AML-193 (cell line): ENCODE data around the gene TTLL5.
A peak's percentile ranks its signal among the peaks of the same experiment; 100 is the strongest.

Experiments
- DNase-seq, 2 experiments: peaks; one replicate each; lab custom pipeline; 2025; lab: John Stamatoyannopoulos, UW

TTLL5 gene

DNA sequence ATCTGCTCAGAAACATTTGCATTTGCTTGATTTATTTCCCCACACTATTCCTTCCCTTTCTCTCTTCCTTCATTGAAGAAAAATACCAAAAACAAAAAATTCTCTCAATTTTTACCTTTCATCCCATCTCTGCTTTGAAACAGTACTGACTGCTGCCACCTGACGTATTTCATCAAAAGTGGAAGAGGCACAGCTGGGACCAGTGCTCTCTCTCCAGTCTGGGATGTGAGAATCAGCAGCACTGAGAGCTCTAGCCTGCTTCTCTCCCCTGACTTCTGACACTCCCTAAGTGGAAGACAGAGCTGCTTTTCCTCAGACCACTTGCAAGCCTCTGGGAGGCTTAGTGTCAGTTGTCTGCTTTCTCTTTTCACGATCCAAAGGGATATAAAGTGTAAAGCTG is 36.9 kb downstream of the TTLL5 start:
- DNase-seq: no peak

DNA sequence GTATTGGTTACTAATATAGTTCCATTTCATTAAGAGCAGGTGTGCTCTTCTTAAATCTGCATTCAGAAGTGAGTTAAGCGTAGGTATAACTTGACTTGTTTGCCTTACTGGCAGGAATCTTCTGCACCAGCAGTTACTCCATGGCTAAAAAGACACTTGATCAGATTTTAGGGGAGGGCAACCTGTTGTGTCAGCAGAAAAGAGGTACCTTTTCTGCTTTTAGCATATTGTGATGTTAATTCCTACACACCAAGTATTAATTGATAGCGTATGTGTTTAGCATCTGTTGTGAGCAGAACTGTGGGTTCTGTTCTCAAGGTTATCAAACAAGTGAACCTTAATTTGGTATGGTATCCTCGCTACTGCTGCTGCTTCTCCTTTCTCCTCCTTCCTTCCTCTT is 38.3 kb downstream of the TTLL5 start:
- DNase-seq: no peak

GRCh38 chr14:75700295-75700694 is 39.2 kb downstream of the TTLL5 start:
- DNase-seq: no peak

DNA sequence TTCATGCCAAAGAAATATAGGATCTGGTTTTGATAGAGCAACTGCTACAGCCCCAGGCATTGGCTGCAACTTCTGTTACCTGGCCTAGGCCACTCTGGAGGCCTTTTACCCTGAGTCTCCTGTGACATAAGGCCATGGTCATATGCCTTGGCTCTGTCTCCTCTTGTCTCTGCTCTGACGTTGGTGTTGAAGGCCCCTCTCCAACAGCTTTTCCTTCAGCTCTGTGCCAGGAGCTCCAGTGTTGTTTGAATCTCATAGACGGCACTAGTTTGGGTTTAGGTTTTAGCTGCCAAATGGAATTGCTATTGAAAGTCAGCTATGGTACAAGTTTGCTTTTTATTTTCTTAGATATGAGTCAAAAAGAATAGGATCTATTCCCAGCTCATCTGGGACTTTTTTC is 41.1 kb downstream of the TTLL5 start:
- no peak for DNase-seq

DNA sequence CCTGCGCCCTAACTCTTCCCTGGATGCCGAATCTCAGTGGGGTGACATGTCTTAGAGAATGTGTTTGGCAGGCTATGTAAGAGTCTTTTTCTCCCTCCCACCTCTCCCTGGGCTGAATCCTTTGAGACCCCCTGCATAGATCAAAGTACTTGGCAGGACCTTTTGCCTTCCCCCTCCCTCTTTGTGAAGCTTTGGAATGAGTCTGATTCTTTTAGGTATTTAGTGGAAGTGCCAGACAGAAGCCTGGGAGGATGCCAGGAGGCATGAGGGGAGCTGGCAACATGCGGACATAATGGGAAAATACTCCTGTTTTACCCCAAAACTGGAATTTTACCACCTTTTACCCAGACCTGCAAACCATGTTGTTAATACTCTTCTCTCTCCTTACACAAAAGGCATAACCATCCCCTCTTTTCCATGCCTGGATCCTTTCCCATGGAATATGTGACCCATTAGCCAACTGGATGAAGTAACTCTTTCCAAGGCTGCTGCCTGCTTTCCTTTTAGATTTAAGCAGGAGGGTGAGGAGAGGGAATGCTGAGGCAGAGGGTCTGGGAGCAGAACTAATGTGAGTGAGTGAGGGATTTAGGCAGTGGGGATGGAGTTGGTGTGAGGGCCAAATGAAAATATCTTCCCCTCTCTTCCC is 41.7 kb downstream of the TTLL5 start:
- DNase-seq: no peak

DNA sequence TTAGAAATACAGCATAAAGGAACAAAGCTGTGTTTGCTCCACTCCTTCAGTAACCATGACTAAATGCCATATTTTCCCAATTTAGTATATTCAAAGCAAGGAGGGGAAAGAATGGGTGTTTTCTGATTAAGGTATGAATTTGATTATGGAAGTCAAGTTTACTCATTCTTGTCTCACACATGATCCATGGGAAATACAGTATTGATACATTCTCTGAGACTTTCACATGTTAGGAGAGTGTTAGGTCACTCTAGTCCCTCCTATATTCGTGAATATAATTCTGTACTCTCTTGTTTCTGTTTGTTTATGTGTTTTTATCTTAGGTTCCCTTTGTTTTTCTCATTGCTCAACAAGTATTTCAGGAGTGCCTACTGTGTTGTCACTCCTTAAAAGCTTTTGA is 42.4 kb downstream of the TTLL5 start:
- DNase-seq: no peak

GRCh38 chr14:75705014-75705413 is 44.0 kb downstream of the TTLL5 start:
- no peak for DNase-seq

- peak; percentile 62 to 73 for DNase-seq
Observed at GRCh38 chr14:75709207-75709812, 48.3 kb downstream of the TTLL5 start.

GRCh38 chr14:75711105-75711795 is 50.2 kb downstream of the TTLL5 start:
- peak; percentile 25 to 55 for DNase-seq

DNA sequence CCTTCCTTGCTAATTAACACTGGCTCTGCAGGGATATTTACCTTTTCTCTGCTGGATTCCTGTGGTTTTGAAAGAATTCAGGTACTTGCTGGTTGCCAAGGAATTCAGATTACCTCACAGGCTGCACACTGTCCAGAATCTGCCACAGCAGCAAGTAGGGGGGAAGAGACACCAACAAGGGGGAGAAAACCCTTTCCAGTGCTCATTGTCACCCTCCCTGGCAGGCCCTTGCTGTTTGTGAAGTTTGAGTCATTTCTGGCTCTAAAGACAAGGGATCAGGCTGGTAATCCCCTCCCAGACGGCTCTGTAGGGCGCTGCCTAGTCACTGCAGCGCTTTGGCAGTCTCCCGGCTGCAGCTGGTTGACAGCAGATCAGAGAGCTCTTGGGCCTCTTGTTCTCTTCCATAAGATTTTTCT is 50.8 kb downstream of the TTLL5 start:
- no peak for DNase-seq

- no peak for DNase-seq
Observed at GRCh38 chr14:75714991-75715390, 53.9 kb downstream of the TTLL5 start.

DNA sequence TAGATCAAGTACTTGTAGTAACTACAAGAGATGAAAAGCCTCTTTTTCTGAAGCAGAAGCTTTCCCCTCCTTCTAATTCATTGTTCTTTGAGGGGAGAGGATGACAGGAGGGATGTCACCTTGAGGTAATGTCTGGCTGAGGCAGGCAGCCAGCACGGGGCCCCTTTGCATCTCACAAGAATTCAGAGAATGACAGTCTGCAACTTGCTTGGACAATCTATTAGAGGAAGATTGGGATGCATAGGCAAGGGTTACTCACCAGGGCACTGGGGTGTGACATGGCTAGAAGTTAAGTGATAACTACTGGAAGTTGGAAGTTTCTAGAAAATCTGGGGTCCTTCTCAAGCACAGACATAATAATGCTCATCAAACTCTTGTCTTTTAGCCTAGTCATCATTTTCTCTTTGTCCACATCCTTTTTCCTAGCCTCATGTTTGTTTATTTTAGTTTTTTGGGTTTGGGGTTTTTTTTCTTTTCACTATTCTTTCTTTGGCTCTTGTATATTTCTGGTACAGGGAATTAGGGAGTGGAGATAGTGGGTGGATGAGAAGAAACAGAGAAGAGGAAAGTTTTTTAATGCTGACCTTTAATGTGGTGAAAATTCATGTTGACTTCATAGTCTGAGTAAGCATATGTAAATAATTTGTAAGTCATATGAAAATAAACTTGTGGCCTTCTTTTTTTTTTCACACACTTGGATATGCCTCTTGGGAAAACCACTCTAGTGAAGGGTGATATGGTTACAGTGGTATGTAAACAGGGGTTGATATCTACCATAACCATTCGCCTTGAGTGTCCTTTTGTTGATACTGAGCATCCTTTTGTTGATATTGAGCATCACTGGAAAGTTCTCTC is 55.1 kb downstream of the TTLL5 start:
- DNase-seq: no peak

- no peak for DNase-seq
Observed at GRCh38 chr14:75717729-75718128, 56.7 kb downstream of the TTLL5 start.

DNA sequence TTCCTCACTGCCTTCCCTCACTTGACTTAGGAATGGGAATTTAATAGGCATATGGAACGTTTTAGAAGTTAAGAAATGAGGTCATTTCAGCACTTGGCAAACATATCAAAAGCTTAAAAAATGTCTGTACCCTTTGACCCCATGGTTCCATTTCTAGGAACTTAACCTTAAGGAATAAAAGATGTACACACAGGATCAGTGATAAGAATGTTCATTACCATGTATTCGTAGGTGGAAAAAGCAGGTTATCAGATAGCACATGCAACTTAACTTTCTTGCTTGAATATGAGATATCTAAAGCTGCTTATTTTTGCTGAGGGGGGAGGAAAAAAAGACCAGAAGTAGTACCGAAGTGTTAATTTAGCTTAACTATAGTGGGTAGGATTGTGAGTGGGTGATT is 57.2 kb downstream of the TTLL5 start:
- DNase-seq: no peak

GRCh38 chr14:75720116-75720515 is 59.1 kb downstream of the TTLL5 start:
- no peak for DNase-seq

DNA sequence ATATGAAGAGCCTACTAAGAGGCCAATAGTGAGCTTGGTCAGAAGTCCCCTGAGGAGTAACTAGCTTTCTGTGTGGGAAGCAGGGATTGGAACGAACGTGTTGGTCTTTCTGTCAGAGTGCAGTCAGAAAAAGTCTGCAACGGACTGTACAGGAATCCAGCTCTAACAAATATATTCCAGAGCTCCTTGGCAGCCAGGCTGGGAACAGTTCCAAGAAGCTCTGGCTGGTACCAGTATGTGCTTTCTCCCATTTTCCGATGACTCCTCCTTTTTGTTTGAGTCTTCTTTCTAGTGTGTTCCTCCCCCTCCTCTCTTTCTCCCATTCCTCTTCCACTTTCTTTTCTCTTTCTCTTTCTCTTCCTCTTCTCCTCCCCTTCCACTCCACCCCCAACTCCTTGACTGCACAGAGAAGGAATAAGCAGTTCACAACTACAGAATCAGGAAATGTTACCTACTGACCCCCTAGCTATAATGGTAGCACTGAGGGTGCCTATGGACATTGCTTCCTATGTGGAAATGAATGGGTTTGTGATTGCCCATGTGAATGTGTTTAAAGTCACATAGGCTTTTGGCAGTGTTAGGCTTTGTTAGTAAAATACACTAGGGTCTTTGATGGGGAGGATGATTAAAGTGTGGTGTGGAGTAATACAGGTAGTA is 59.9 kb downstream of the TTLL5 start:
- no peak for DNase-seq

DNA sequence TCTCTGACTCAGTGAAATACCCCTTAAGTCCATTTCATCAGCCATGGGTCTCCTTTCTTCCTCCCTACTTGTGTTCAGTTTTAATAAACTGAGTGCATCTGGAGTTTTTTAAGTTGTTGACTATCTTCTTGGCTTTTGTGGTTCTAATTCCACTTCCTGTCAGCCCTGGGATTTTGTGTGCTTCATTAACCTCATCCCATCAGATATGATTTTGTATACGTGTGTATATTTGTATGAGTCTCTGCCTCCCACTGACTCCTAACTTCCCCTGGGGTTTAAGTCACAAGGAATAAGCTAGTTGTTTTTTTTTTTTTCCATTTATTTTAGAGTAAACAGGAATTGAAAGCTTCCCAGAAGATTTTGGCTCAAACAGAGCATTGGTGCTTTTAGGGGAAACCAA is 62.7 kb downstream of the TTLL5 start:
- DNase-seq: no peak

DNA sequence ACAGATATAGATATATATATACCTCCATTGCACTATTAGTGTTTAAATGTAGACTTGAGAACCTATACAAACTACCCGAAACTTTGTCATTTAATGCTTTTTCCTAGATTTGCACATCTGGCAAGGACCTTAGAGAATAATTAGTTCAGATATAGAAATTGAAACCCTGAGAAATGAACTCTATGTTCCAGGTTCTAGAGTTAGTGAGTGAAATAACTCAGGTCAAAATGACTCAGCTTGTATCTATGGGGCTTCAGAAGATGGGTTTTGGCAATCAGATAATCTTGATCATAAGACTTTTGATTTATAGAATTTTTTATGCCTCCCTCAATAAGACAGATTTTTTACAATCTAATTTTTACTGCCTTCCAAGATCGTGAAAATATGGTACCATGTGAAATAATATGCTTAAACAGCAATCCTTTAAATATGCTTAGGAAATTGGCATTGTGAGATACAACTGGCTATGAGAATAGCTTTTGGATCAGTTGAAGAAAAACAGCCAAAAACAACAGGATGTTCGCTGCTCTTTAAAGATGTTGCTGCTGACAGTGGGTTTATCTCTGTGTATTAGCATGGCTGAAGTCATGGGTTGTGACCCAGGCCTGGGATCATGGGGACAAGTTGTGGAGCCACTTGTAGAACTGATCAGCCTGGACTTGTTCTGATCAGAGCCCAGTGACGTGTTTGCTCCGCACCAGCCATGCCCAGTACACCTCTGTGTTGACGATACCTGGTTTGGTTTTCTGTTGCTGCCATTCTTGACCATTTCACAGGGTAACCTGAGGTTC is 63.6 kb downstream of the TTLL5 start:
- DNase-seq: no peak

DNA sequence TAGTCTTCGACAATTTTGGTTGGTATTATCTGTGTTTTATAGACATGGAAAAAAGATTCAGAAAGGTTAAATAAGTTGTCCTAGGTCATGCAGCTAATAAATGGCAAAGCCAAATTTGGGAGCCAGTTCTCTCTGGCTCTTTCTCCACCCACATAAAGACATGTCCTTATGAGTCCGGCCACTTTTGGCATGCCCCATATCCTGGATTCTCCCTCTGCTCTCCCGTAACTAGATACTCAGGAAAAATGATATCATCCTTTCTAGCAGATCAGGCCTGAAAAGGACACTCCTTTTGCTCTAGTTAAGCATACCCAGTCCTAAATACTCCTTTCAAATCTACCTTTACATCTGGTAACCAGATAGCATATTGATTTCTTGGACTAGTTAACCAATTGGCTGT is 64.4 kb downstream of the TTLL5 start:
- DNase-seq: no peak

DNA sequence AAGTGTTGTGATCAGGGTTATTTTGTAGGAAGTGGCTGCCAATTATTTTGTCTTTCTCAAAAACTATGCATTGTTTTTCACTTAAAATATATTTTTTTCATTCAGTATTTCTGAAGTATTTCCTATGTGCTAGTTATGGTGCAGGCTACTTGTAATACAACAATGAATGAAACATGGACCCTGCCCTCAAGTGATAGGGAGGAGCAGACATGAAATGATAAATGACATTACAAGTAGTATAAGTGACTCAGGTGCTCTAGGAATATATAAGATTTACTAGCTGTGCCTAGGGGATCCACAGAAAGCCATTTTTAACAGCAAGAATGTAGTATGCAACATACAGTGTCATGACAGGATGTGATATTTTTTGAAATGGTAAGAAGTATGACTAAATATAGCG is 65.3 kb downstream of the TTLL5 start:
- DNase-seq: no peak

DNA sequence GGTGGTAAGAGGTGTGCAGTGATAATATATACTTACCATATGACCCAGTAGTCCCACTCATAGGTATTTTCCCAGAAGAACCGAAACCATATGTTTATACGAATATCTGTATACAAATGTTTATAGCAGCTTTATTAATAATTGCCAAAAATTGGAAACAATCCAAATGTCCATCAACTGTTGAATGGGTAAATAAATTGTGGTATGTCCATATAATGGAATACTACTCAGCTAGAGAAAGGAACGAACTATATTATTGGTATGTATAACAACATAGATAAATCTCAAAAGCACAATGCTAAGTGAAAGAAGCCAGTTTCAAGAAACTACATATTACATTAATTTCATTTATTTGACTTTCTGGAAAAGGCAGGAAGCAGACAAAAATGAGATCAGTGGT is 66.1 kb downstream of the TTLL5 start:
- DNase-seq: no peak
